Right kidney (tissue), 1 donor: ENCODE data around the gene RBM33.

Source experiments
- DNase-seq: peaks from one replicate; pipeline ENCODE4 v3.0.0-alpha.2; 2016

The RBM33 gene

DNA sequence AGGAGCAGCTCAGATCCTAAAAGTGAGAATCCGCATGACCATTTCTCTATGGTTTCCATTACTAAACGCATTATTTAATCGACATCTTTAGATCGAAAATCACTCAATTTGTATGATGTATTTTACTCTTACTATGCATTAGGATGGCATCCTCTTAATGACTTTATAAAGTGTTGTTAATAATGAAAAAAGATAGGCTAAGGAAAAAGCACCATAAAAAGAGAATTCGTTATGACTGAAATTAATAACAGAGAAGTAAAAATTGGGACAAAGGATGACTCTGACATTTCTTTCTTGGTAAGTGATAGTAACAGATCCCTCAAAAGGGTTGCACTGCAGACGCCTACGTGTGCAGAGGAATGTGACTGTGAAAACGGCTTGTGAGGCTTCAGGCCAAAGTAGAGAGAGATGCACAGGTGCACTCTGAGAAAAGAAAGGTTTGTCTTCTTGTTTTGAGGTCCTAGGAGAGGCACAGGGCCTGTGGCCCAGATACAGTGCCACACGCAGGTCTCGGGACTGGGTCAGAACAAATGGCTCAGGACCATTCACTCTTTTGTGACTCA, 23.0 kb upstream of the RBM33 start:
- DNase-seq = no peak

DNA sequence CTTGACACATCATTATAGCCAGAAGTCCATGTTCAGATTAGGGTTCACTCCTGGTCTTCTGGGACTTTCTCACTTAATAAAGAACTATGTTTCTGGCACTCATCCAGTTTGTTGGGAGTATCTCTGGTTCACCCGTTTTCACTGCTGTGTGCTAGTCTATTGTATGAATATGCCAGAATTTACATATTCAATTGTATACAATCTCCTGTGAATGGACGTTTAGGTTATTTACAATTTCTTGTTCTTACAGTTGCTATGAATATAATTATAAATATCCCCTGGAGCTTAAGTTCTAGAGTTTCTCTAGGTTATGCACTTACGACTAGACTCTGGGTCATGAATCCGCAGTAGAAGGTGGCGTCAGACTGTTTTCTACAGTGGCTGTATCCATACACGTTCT, 20.0 kb upstream of the RBM33 start:
- no peak for DNase-seq

DNA sequence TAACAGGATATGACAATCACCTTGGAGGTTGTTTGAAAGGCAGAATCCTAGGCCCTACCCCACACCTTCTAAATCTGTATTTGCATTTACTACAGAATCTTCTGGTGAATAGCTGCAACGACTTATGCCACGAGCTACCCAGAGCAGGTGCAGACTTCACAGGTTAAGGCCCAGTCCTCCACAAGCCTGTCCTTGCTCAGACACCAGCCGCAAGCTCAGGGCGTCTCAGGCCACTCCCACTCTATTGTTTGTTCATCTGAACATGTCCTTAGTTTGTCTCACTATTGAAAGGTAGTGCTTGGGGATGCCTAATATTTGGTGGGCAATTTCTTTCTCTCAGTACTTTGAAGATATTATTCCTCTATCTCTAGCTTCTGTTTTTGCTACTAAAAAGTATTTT, 18.9 kb upstream of the RBM33 start:
- DNase-seq = no peak

DNA sequence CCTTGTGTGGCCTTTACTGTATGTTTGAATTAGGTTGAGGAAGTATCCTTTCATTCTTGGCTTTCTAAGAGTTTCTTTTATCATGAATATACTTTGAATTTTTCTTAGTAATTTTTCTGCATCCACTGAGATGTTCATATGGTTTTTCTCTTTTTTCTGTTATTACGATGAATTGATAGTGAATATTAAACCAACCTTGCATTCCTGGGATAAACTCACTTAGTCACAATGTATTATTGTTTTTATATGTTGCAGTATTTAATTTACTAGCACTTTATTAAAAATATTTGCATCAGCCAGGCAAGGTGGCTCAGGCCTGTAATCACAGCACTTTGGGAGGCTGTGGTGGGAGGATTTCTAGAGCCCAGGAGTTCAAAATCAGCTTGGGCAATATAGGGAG, 15.3 kb upstream of the RBM33 start:
- no peak for DNase-seq

DNA sequence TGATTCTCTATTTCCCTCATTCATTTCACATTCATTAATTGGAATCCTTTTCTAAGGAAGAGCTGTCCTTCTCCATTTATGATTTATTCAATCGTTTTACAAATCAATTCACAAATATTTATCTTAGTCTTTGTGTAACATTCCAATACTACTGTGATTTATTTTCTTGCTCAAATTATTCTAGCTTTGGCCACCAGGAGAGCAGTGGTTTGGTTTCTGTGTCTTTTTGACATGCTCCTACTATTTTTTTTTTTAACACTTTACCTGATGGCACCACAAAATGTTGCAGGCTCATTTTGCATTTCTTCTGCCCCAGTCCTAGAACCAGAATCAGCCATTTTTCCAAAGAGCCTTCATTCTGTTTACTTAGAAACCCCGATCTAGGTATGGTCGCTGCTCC, 13.3 kb upstream of the RBM33 start:
- DNase-seq = no peak

DNA sequence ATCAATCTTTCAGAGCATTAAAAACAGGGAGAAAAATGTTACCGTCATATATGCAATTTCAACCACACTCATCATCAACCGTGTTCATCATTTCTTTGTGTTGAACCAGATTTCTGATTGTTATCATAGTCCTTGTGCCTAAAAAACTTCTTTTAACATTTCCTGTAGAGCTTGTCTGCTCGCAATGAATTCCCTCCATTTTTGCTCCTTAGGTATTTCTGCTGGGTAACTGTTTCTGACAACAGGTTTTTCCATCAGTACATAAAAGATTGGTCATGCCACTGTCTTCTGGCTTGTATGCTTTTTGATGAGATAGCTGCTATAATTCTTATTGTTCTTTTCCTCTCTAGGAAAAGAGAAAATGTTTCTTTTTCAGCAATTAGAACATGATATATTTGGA, 8.6 kb upstream of the RBM33 start:
- no peak for DNase-seq

DNA sequence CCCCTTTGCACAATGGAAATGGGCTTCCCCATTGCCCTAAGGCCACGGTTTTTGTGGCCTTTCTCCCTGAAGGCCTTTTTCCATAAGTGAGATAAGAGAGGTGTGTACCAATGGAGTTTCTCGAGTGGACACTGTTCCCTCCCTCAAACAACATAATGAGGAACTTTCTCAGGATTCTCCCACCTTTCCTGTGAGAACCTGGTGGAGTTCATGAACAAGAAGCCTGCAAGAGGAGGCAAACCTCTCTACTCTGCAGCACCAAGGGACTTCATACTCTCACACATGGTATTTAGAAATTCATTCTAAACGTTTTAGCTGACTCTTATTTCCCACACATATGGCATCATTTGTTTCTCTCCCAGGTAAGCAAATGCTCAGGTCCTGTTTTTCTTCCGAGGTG, 7.3 kb upstream of the RBM33 start:
- DNase-seq = no peak

DNA sequence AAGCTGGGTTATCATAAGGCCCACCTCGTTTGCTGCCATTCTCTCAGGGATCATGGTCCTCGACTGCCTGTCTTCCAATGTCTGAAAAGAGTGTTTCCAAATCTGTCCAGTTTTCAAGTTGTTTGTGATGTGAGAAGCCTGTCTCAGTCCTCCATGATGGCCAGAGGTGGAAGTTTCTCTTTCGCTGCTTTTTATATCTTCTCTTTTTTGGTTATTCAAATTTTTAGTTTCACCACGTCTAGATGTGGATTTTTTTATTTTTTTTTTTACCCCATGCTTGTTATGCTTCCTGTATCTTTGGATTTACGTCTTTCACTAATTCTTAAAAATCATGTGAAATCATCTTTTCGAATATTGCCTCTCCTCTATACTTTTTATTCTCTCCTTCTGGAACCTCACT, 6.1 kb upstream of the RBM33 start:
- DNase-seq = no peak

DNA sequence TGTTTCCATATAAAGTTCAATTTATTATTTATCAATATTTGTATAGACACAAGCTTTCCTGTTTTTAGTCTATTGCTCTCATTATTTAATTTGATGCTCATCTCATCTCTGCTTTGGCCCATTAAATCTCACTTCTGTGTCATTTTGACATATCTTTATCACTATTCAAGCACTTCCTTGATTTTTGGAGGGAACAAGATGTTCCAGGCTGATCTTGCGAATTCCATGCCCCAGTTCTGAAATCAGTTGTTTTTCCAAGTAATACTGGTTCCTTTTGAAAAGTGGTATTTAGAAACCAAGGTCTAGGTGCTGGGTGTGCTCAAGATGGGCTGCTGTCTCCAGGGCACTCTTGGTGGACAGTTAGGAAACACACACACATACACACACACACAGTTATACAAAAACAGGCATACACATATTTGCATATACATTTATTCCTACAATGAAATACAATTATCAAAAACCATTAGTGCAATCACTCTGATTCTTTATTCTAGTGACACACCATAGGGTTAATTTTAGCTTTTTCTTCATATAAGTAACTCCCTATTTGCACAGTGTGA, 4.4 kb upstream of the RBM33 start:
- DNase-seq = no peak

DNA sequence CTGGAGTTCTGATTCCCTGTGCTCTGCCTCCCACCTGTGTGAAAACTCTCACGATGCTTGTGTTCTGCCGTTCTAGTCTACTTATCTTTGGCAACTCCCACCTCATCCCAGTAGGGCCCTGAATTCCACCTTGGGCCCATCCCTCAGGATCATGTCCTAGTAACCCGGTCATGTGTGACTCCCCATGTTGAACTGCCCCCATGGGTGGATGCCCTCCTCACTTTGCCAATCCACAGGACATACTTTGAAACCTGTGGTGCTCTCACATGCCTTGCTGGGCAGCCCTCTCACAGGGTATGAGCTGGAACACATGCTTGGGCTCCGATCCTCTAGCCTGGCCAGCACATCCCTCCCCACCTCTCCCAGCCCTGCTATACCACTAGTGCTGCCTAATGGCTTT, 3.8 kb upstream of the RBM33 start:
- no peak for DNase-seq

DNA sequence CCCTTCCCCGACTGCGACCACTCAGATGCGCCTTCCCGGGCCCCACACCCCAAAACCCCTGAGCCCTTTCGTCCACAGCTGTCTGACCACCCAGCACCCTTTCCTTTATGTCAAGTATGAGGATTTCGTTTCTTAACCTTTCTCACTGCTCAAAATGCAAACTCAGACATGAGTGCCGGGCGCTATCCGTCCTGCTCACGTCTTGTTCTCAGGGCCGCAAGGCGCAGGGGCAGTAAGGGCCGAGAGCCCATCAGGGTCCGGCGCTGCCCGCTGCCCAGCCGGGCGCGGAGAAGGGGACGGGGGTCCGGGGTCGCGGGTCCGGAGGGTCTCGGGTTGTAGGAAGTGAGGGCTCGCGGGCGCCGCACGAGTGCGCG, 670 bp upstream of the RBM33 start:
- no peak for DNase-seq

DNA sequence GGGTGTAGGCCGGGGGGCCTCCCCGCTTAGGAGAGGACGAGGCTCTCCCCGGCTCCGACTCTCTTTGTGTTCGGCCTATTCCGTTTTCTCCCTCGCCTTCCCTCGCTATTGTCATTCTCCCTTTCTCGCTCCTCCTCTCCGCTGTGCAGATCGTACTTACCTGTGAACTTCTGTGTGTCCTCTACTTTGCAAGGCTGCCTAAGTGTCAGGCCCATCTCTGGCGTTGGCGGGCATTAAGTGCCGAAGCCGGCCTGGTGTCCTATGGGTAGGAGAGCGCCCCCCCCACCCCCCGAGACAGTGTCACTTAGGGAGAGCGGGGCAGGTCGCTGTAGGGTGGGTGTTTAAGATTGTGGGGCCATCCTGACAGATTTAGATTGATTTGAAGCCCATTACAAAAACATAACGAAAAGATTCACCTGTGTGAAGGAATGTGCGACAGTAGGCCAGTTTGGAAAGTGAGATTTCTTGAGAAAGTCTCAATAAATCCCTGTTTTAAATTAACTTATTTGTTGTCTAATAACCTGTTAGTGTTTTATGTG, 579 bp downstream of the RBM33 start:
- DNase-seq = no peak

DNA sequence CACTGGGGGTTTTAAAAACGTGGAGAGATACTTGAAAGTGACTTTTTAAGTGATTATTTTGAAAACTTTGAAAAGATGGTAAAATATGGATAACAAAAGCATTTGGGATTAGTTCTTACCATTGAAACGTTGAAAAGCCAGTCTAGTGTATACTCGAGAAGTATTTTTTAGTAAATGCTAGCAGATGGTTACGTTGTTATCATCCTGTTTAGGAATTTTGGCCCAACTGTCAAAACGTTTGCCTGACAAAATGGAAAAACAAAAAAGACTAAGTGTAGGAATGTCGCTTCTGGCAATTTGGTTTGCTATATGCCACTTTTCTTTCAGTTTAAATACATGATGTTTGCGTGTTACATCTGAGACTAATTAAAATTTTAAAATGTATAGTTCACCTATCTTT, 1.2 kb downstream of the RBM33 start:
- DNase-seq = no peak

DNA sequence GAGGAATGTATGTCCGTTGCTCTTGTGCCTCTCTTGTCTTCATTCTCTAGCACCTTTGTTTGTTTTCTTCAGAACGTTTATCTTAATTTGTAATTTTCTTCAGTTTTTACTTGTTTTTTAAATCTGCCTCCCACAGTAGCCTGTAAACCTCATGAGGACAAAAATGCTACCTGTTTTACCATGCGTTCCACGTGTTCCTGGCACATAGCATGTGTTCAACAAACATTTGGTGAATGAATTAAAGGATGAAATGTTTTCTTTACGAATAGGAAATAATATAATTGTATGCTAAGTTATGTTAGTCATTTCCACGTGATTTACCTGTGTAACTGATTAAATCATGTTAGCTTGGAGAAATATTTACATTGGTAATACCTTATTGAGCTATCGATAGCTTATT, 2.2 kb downstream of the RBM33 start:
- DNase-seq = no peak

DNA sequence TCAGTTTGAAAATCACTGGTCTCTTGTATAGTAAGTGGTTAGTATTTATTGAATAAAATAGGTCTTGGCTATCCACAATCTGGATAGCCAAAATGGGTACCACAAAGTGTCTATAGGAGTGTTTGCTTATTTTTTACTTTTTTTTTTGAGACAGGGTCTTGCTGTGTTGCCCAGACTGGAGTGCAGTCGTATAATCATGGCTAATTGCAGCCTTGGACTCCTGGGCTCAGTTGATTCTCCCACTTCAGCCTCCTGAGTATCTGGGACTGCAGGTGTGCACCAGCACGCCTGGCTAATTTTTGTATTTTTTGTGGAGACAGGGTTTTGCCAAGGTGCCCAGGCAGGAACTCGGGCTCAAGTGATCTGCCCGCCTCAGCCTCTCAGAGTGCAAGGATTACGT, 2.8 kb downstream of the RBM33 start:
- DNase-seq = no peak

DNA sequence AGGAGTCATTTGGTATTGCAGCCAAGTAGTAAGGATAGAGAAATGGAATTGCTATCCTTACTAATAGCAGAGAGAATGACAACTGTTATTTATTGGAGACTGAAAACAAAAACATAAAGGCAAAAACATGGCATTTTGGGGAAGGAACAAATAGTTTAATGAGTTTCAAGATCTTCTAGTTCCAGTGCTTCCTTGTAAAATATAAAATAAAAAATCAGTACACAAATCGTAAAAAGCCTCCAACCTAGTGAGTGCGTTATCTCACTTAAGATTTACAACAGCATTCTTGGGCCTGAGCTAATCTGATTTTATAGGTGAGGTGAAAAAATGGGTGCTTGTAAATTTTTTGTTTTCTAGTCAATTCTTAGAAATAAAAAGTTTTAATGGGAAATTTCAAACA, 3.3 kb downstream of the RBM33 start:
- DNase-seq = no peak

DNA sequence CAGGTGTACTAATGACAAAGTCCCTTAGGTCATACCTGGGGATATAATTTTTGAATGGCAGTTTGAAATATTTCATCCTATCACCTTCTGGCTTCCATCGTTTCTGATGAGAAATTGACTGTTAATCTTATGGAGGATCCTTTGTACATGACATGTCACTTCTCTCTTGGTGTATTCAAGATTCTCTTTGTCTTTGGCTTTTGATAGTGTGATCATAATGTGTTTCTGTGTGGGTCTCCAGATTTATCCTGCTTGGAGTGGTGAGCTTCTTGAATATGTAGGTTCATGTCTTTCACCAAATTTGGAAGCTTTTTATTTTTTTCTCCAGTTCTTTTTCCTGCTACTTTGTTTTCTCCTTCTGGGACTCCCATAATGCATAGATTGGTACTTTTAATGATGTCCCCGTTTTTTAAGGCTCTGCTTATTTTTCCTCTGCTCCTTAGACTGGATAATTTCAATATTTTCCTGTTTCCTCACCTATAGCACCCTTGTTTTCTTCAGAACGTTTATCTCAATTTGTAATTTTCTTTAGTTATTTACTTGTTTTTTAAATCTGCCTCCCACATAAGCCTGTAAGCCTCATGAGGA, 4.4 kb downstream of the RBM33 start:
- DNase-seq = no peak

DNA sequence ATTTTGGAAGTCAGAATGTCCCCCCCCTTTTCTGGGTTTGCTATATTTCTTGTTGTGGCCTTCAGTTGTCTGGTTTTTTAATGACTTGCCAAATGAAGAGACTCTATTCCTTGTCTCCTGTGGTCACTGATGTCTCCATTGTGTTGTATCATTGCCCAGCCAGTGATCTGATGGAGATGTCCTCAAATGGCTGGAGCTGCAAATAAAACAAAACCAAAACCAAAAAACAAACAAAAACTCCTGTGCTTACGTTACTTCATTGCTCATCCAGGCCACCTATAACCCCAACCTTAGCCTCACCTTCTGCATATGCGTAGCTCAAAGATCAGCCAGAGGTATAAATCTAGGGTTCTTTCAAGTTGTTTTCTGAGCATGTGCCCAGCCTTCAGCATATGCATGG, 5.1 kb downstream of the RBM33 start:
- no peak for DNase-seq

DNA sequence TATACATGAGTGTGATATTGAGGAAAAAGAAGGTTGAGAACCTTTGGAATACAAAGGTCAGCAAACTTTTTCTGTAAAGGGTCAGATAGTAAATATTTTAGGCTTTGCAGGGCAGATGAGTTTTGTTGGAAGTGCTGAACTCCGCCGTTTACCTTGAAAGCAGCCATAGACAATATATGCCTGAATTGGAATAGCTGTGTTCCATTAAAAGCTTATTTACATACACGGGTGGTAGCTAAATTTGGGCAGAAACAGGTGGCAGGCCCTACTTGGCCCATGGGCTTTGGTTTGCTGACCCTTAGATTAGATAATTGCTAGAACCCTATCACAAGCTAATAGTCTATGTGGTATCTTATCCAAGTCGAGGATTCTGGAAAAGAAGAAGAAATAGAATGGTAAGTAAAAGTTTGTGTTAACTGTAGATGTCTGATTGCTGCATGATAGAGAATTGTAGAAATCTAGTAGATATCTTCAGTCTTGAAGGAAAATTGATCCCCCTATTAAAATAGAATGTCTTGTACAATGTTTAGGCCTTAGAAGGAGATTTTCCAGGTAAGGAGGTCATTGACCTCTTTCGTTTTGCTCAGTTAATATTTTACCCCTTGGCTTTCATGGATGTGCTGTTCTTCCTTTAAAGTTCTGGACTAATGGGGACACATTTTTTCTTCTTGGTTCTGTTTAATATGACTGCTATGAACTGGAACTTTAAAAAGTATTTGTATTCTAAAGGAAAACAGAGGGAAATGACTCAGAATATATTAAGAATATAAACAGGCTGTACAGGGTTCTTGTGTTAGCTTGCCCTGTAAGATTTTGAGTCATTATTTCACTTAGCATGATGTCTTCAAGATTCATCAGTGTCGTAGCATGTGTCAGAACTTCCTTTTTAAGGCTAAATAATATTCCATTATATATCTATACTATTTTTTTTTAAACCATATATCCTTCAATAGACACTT, 8.0 kb downstream of the RBM33 start:
- DNase-seq = no peak

DNA sequence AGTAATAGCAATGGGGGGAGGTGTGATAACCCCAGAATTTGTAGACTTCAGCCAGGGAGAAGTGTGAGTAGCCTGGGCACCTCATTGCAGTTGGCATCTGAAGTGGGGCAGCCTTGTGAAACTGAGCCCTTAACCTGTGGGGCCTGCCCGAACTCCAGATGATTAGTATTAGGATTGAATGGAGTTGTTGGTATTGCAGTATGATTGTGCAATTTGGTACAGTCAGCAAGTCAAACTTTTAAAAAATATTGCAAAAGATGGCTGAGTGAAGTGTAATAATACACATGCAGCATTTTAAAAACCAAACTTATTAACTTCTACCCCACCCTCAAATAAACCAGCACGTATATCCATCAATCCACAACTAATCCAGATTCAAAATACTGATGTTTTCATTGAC, 9.3 kb downstream of the RBM33 start:
- DNase-seq = no peak

DNA sequence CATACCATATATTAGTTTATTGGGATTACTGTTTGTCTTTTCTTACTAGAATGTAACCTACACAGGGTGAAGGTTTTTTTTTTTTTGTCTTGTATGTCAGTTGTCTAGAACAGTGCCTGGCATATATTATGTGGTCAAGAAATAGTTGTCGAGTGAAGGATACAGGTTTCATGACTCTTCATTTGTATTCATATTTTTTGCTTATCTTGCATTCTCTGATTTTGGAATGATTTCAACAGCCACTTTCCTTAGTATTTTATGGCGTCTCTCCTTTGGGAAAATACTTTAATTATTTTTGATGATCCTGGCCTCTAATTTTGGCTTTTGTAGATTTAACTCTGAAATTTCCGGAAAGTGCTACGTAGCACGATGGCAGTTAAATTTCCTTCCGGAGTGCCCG, 12.4 kb downstream of the RBM33 start:
- DNase-seq = no peak

DNA sequence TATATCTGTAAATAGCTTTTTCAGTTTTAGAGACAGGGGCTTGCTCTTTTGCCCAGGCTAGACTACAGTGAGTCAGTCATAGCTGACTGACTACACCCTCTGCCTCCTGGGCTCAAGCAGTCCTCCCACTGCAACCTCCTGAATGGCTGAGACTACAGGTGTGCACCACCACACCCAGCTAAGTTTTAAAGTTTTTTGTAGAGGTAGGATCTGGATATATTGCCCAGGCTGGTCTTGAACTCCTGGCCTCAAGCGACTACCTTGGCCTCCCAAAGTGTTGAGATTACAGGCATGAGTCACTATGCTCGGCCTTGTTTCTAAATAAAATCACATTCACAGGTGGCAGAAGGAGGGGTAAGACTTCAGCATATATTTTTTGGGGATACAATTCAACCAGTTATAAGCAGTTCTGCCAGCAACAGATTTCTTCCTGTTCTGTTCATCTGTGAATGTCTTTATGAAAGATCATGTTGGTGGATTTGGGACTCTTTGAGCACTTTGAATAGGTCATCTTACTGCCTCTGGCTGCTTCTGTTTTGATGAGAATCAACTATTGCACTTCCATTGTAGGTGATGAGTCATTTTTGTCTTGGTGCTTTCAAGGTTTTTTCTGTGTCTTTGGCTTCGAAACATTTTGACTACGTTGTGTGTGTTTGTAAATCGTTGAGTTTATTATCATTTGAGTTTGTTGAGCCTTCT, 15.7 kb downstream of the RBM33 start:
- no peak for DNase-seq

DNA sequence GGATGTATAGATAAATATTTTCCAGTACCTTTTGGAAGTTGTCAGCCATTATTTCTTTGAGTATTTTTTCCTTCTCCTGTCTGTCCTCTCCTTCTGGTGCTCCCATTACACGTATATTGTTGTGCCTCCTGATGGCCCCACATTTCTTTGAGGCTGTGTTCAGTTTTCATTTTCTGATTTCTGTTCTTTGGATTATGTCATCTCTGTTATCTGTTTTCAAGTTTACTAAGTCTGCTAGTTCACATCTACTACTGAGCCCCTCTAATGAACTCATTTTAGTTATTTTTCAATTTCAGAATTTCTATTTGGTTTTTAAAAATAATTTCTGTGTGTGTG, 16.3 kb downstream of the RBM33 start:
- DNase-seq = no peak
